ENCODE measurements around the gene LRRC2. TPM values are rescaled to one million over a fixed set of nuclear protein-coding genes. Genes with fewer than 3 reads are reported as not detected.

LRRC2 gene
- total and polyA plus RNA-seq, 2 of the 13 experiments (the other 11 are each of a cell fraction or from before 2014, with no cell fraction given): 0.27 to 0.58 TPM

DNA sequence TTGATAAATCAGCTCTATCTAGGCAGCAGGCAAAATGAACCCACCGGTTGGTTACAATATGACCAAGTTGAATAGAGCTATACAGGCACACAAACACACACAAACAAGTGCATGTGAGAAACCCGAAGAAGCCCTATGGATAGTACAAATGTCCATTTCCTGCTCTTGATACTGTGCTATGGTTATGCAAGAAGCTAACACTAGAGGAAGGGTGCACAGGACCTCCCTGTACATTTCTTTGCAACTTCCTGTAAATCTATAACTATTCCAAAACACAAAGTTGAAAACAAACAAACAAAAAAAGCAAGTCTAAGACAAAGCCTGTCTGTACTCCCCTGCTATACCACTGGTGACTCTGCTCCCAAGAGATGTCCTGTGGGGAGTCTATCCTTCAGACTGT lies 38.0 kb upstream of the LRRC2 start (continued):
- TF ChIP-seq, protein P1, sequence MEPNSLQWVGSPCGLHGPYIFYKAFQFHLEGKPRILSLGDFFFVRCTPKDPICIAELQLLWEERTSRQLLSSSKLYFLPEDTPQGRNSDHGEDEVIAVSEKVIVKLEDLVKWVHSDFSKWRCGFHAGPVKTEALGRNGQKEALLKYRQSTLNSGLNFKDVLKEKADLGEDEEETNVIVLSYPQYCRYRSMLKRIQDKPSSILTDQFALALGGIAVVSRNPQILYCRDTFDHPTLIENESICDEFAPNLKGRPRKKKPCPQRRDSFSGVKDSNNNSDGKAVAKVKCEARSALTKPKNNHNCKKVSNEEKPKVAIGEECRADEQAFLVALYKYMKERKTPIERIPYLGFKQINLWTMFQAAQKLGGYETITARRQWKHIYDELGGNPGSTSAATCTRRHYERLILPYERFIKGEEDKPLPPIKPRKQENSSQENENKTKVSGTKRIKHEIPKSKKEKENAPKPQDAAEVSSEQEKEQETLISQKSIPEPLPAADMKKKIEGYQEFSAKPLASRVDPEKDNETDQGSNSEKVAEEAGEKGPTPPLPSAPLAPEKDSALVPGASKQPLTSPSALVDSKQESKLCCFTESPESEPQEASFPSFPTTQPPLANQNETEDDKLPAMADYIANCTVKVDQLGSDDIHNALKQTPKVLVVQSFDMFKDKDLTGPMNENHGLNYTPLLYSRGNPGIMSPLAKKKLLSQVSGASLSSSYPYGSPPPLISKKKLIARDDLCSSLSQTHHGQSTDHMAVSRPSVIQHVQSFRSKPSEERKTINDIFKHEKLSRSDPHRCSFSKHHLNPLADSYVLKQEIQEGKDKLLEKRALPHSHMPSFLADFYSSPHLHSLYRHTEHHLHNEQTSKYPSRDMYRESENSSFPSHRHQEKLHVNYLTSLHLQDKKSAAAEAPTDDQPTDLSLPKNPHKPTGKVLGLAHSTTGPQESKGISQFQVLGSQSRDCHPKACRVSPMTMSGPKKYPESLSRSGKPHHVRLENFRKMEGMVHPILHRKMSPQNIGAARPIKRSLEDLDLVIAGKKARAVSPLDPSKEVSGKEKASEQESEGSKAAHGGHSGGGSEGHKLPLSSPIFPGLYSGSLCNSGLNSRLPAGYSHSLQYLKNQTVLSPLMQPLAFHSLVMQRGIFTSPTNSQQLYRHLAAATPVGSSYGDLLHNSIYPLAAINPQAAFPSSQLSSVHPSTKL (CRISPR knock-in tag; IDR thresholded peaks at IDR 0.05): peak; percentile 22; the same call in 1 of the 2 replicates
- no peak for TF ChIP-seq MAFK (conservative IDR thresholded peaks at IDR 0.05 in 1 of 2, IDR thresholded peaks at IDR 0.05 in 1 of 2; ENCODE audit: low read length in 2 of 2)
- TF ChIP-seq, protein P2, sequence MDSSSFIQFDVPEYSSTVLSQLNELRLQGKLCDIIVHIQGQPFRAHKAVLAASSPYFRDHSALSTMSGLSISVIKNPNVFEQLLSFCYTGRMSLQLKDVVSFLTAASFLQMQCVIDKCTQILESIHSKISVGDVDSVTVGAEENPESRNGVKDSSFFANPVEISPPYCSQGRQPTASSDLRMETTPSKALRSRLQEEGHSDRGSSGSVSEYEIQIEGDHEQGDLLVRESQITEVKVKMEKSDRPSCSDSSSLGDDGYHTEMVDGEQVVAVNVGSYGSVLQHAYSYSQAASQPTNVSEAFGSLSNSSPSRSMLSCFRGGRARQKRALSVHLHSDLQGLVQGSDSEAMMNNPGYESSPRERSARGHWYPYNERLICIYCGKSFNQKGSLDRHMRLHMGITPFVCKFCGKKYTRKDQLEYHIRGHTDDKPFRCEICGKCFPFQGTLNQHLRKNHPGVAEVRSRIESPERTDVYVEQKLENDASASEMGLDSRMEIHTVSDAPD (CRISPR knock-in tag; IDR thresholded peaks at IDR 0.05): no peak
- TF ChIP-seq HNF4A (CRISPR knock-in tag; IDR thresholded peaks at IDR 0.05): peak; percentile 21; the same call in 1 of the 2 replicates
- no peak for TF ChIP-seq ATAD3A (CRISPR knock-in tag; IDR thresholded peaks at IDR 0.05)
- no peak for TF ChIP-seq HMG20A (CRISPR knock-in tag; IDR thresholded peaks at IDR 0.05; ENCODE audit: borderline replicate concordance)
- no peak for TF ChIP-seq ZNF333 (CRISPR knock-in tag; IDR thresholded peaks at IDR 0.05; ENCODE audit: borderline replicate concordance)
- TF ChIP-seq U2AF1 (optimal IDR thresholded peaks at IDR 0.05; ENCODE audit: low read depth, low read length): no peak
- no peak for TF ChIP-seq KDM2A (CRISPR knock-in tag; IDR thresholded peaks at IDR 0.05; ENCODE audit: borderline replicate concordance, low read depth)
- TF ChIP-seq ZNF781 (CRISPR knock-in tag; IDR thresholded peaks at IDR 0.05; ENCODE audit: borderline replicate concordance, not compliant biosample characterization): no peak
- TF ChIP-seq GABPA (IDR thresholded peaks at IDR 0.05; ENCODE audit: low read depth, low read length): no peak
- peak; percentile 35; the same call in 1 of the 2 replicates for TF ChIP-seq GABPA (CRISPR knock-in tag; IDR thresholded peaks at IDR 0.05; ENCODE audit: low read depth)
- no peak for TF ChIP-seq FOXP1 (IDR thresholded peaks at IDR 0.05)
- TF ChIP-seq FOXP1 (CRISPR knock-in tag; IDR thresholded peaks at IDR 0.05): peak; percentile 61; the same call in 1 of the 2 replicates
- no peak for TF ChIP-seq ZNF205 (CRISPR knock-in tag; IDR thresholded peaks at IDR 0.05)
- no peak for TF ChIP-seq TEAD3 (CRISPR knock-in tag; optimal IDR thresholded peaks at IDR 0.05; ENCODE audit: borderline replicate concordance)
- no peak for TF ChIP-seq ZNF235 (CRISPR knock-in tag; IDR thresholded peaks at IDR 0.05; ENCODE audit: borderline replicate concordance)
- no peak for TF ChIP-seq FIP1L1 (IDR thresholded peaks at IDR 0.05; ENCODE audit: borderline replicate concordance, insufficient read depth, low read depth, low read length)
- TF ChIP-seq, protein P3, sequence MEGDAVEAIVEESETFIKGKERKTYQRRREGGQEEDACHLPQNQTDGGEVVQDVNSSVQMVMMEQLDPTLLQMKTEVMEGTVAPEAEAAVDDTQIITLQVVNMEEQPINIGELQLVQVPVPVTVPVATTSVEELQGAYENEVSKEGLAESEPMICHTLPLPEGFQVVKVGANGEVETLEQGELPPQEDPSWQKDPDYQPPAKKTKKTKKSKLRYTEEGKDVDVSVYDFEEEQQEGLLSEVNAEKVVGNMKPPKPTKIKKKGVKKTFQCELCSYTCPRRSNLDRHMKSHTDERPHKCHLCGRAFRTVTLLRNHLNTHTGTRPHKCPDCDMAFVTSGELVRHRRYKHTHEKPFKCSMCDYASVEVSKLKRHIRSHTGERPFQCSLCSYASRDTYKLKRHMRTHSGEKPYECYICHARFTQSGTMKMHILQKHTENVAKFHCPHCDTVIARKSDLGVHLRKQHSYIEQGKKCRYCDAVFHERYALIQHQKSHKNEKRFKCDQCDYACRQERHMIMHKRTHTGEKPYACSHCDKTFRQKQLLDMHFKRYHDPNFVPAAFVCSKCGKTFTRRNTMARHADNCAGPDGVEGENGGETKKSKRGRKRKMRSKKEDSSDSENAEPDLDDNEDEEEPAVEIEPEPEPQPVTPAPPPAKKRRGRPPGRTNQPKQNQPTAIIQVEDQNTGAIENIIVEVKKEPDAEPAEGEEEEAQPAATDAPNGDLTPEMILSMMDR (CRISPR knock-in tag; IDR thresholded peaks at IDR 0.05): no peak
- TF ChIP-seq, protein P4, sequence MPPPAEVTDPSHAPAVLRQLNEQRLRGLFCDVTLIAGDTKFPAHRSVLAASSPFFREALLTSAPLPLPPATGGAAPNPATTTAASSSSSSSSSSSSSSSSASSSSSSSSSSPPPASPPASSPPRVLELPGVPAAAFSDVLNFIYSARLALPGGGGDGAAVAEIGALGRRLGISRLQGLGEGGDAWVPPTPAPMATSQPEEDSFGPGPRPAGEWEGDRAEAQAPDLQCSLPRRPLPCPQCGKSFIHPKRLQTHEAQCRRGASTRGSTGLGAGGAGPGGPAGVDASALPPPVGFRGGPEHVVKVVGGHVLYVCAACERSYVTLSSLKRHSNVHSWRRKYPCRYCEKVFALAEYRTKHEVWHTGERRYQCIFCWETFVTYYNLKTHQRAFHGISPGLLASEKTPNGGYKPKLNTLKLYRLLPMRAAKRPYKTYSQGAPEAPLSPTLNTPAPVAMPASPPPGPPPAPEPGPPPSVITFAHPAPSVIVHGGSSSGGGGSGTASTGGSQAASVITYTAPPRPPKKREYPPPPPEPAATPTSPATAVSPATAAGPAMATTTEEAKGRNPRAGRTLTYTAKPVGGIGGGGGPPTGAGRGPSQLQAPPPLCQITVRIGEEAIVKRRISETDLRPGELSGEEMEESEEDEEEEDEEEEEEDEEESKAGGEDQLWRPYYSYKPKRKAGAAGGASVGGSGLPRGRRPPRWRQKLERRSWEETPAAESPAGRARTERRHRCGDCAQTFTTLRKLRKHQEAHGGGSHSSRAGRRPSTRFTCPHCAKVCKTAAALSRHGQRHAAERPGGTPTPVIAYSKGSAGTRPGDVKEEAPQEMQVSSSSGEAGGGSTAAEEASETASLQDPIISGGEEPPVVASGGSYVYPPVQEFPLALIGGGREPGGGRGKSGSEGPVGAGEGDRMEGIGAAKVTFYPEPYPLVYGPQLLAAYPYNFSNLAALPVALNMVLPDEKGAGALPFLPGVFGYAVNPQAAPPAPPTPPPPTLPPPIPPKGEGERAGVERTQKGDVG (CRISPR knock-in tag; IDR thresholded peaks at IDR 0.05; ENCODE audit: borderline replicate concordance): no peak
- no peak for TF ChIP-seq SRF (IDR thresholded peaks at IDR 0.05; ENCODE audit: low read depth, low read length)
- no peak for TF ChIP-seq DMAP1 (CRISPR knock-in tag; IDR thresholded peaks at IDR 0.05)

All from HepG2 (cell line).